ENCODE results near the gene OR2H1.

DNA sequence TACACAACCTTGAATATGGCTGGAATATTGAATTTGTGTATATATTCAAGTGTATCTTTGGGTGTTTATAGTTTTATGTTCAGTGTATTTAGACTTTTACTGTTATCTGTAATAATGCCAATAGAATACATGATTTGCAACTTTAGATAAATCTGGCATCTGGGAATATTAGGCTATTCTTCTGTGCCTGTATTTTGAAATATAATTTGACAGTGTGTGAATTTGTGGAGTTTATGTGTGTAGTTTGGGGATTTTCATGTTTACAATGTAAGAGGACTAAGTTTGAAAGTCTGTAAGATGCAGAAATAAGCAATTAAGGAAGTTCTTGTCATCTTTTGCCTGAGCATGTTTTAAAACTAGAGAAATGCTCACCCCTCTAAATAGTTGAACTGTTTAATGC is 17.9 kb upstream of the OR2H1 start, which contains the start of gene OR10C1:
- TF ChIP-seq EP300 (conservative IDR thresholded peaks at IDR 0.05; ENCODE audit: poor library complexity, severe bottlenecking) (no peak), POLR2AphosphoS5 (IDR thresholded peaks at IDR 0.05) (no peak), EZH2 (IDR thresholded peaks at IDR 0.05; ENCODE audit: borderline replicate concordance, insufficient read depth, low read length, poor library complexity, severe bottlenecking) (no peak), TAF1 (IDR thresholded peaks at IDR 0.05; ENCODE audit: low read depth) (no peak), CTCF (IDR thresholded peaks at IDR 0.05; ENCODE audit: poor library complexity, severe bottlenecking) (no peak), MXI1 (conservative IDR thresholded peaks at IDR 0.05; ENCODE audit: poor library complexity, severe bottlenecking) (no peak)
